SU-DHL-6 (cell line): ENCODE data around the gene ANKRD17.

ENCODE experiments used
- EZH2phosphoT487 ChIP-seq: fragments of 200-600 bp; sonication (generic), shearing (Covaris generic); conservative IDR thresholded peaks from 2 replicates; pipeline ENCODE4 v1.6.1; 2018; ENCODE audit warnings: mild to moderate bottlenecking, antibody characterized with exemption, low read length, moderate library complexity, mixed read lengths
- TF ChIP-seq, protein P1 (sequence below): fragments of 200-600 bp; sonication (generic); IDR thresholded peaks from one replicate; pipeline ENCODE4 v1.5.1; 2017; ENCODE audit warnings: antibody characterized with exemption, mild to moderate bottlenecking, low read length, moderate library complexity; ENCODE audit not compliant: insufficient read depth, poor library complexity, severe bottlenecking

DNA sequence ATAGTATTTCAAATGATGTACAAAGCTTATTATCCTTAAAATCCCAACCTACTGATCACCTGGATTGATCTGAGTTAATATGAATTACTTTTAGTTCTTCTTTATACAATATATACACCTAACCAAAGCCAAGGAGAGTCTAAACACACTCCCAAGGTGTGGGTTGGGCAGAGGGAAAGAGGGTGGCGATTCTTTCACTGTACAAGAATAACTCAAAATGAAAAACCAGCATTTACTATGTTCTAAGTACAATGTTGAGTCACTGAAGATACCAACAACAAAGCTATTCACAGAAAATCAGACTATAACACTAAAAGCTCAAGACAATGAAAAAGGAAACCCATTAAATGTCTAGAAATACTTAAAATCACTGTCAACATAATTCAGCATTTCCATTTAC, 46.6 kb downstream of the ANKRD17 start:
- TF ChIP-seq, protein P1, sequence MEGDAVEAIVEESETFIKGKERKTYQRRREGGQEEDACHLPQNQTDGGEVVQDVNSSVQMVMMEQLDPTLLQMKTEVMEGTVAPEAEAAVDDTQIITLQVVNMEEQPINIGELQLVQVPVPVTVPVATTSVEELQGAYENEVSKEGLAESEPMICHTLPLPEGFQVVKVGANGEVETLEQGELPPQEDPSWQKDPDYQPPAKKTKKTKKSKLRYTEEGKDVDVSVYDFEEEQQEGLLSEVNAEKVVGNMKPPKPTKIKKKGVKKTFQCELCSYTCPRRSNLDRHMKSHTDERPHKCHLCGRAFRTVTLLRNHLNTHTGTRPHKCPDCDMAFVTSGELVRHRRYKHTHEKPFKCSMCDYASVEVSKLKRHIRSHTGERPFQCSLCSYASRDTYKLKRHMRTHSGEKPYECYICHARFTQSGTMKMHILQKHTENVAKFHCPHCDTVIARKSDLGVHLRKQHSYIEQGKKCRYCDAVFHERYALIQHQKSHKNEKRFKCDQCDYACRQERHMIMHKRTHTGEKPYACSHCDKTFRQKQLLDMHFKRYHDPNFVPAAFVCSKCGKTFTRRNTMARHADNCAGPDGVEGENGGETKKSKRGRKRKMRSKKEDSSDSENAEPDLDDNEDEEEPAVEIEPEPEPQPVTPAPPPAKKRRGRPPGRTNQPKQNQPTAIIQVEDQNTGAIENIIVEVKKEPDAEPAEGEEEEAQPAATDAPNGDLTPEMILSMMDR, result no peak
- no peak for TF ChIP-seq EZH2phosphoT487
